Trophoblast cell (in vitro differentiated cells and primary cell): Measurements from ENCODE around the gene MR1.

Experiments
- DNase-seq, 2 donors: peaks; one replicate each; pipeline ENCODE4 v3.0.0-alpha.2; 2016
- H2AFZ ChIP-seq: 2 replicates; pipeline ENCODE4 v1.6.1; 2013; ENCODE audit warnings: low read length, moderate library complexity, mild to moderate bottlenecking; ENCODE audit not compliant: insufficient read depth, poor library complexity
- H2AK5ac ChIP-seq: 2 replicates; pipeline ENCODE4 v1.6.1; 2013; ENCODE audit warnings: mild to moderate bottlenecking, low read length
- H2BK120ac ChIP-seq: 2 replicates; pipeline ENCODE4 v1.6.1; 2013; ENCODE audit warnings: low read length, mild to moderate bottlenecking, moderate library complexity; ENCODE audit not compliant: insufficient read depth, poor library complexity
- H2BK12ac ChIP-seq: 2 replicates; pipeline ENCODE4 v1.6.1; 2013; ENCODE audit warnings: mild to moderate bottlenecking, low read length, moderate library complexity
- H2BK5ac ChIP-seq: 2 replicates; pipeline ENCODE4 v1.6.1; 2013; ENCODE audit warnings: low read length, low read depth, moderate library complexity, mild to moderate bottlenecking; ENCODE audit not compliant: poor library complexity
- H3K14ac ChIP-seq: 2 replicates; pipeline ENCODE4 v1.6.1; 2013; ENCODE audit warnings: mild to moderate bottlenecking, low read length
- H3K18ac ChIP-seq: 2 replicates; pipeline ENCODE4 v1.6.1; 2013; ENCODE audit warnings: mild to moderate bottlenecking, low read length
- H3K23ac ChIP-seq: 2 replicates; pipeline ENCODE4 v1.6.1; 2013; ENCODE audit warnings: low read length
- H3K27ac ChIP-seq: 2 replicates; pipeline ENCODE4 v1.5.1; 2013; ENCODE audit warnings: low read depth, mild to moderate bottlenecking, inconsistent platforms, low read length, moderate library complexity
- H3K27me3 ChIP-seq: 2 replicates; pipeline ENCODE4 v1.6.1; 2013; ENCODE audit warnings: inconsistent platforms, mild to moderate bottlenecking, low read length, moderate library complexity; ENCODE audit not compliant: insufficient read depth
- H3K36me3 ChIP-seq, 2 experiments: 1 replicate in 1 of 2; 2 replicates in 1 of 2; pipeline ENCODE4 v1.6.1; 2013; ENCODE audit warnings: low read length in 2 of 2, mild to moderate bottlenecking in 2 of 2, moderate library complexity in 1 of 2; ENCODE audit not compliant: insufficient read depth in 2 of 2, control insufficient read depth in 1 of 2
- H3K4ac ChIP-seq: 2 replicates; pipeline ENCODE4 v1.6.1; 2013; ENCODE audit warnings: low read depth, mild to moderate bottlenecking, low read length, moderate library complexity
- H3K4me1 ChIP-seq, 2 experiments: 1 replicate in 1 of 2; 2 replicates in 1 of 2; pipeline ENCODE4 v1.6.1; 2013; ENCODE audit warnings: low read length in 2 of 2, mild to moderate bottlenecking in 2 of 2, moderate library complexity in 1 of 2; ENCODE audit not compliant: insufficient read depth in 2 of 2, control insufficient read depth in 1 of 2
- H3K4me2 ChIP-seq: 2 replicates; pipeline ENCODE4 v1.6.1; 2013; ENCODE audit warnings: inconsistent platforms, mild to moderate bottlenecking, low read length, moderate library complexity
- H3K4me3 ChIP-seq: 2 replicates; pipeline ENCODE4 v1.5.1; 2013; ENCODE audit warnings: mild to moderate bottlenecking, low read depth, low read length, inconsistent platforms
- H3K79me1 ChIP-seq: one replicate; pipeline ENCODE4 v1.6.1; 2013; ENCODE audit warnings: low read length
- H3K79me2 ChIP-seq: 2 replicates; pipeline ENCODE4 v1.6.1; 2013; ENCODE audit warnings: low read length, mild to moderate bottlenecking; ENCODE audit not compliant: control insufficient read depth, insufficient read depth, poor library complexity
- H3K9ac ChIP-seq: 2 replicates; pipeline ENCODE4 v1.6.1; 2013; ENCODE audit warnings: mild to moderate bottlenecking, low read length
- H3K9me3 ChIP-seq: 2 replicates; pipeline ENCODE4 v1.6.1; 2013; ENCODE audit warnings: low read depth, mild to moderate bottlenecking, control low read depth, inconsistent platforms, low read length; ENCODE audit not compliant: insufficient read depth
- H4K12ac ChIP-seq: 2 replicates; pipeline ENCODE4 v1.6.1; 2013; ENCODE audit warnings: low read depth, mild to moderate bottlenecking, low read length, moderate library complexity
- H4K8ac ChIP-seq: 2 replicates; pipeline ENCODE4 v1.6.1; 2013; ENCODE audit warnings: low read depth, mild to moderate bottlenecking, low read length, moderate library complexity
- H4K91ac ChIP-seq: one replicate; pipeline ENCODE4 v1.6.1; 2013; ENCODE audit warnings: low read depth, mild to moderate bottlenecking, low read length, moderate library complexity
- WGBS: extraction: QIAGEN DNeasy Blood & Tissue Kit; methylation state at CpG from one replicate; pipeline ENCODE4 v1.1.7; 2013; ENCODE audit warnings: missing lambda C conversion rate; ENCODE audit not compliant: insufficient read length, insufficient coverage; ENCODE audit errors: extremely low coverage; 5-methylcytosine and 5-hydroxymethylcytosine counted together

The MR1 gene

DNA sequence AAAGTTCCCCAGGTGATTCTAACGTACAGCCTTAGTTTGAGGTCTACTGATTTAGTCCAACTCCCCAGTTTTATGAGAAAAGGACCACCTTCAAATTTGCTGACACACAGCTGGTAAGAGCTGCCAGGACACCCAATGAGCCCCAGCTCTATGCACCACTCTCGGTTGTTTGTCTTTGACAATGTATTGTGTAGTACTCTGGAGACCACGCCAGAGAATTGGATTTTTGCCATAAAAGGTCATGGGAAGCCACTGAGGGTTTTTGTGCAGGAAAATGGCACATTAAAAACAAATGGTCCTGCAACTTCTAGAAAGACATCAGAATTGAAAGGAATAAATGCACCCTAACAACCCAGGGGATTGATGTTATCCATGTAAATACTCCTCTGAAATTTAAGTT lies 47.6 kb downstream of the MR1 start:
- Histone ChIP-seq H3K4ac (no peak overlapping the region), H2BK120ac (no peak overlapping the region), H3K23ac (no peak overlapping the region), H3K27ac (no peak overlapping the region), H3K9ac (no peak overlapping the region), H3K79me2 (no peaks in the 10 kb centered on the region), H3K4me3 (no peak overlapping the region), H2AFZ (no peak overlapping the region), H4K91ac (no peak overlapping the region), H2BK12ac (no peak overlapping the region), H3K4me2 (no peak overlapping the region), H3K79me1 (peaks cover 8% of the 10 kb centered on the region), H3K14ac (no peak overlapping the region), H4K8ac (no peak overlapping the region), H3K36me3 (no peaks in the 10 kb centered on the region), H4K12ac (no peak overlapping the region), H3K18ac (no peak overlapping the region), H2BK5ac (no peak overlapping the region), H3K4me1 (peaks cover 4 to 14% of the 10 kb centered on the region in 2 experiments), H3K27me3 (no peaks in the 10 kb centered on the region), H3K9me3 (no peaks in the 10 kb centered on the region), H2AK5ac (no peak overlapping the region)
- no CpG with 5 or more reads among the region's 3 CpGs for WGBS
- DNase-seq = no peak

DNA sequence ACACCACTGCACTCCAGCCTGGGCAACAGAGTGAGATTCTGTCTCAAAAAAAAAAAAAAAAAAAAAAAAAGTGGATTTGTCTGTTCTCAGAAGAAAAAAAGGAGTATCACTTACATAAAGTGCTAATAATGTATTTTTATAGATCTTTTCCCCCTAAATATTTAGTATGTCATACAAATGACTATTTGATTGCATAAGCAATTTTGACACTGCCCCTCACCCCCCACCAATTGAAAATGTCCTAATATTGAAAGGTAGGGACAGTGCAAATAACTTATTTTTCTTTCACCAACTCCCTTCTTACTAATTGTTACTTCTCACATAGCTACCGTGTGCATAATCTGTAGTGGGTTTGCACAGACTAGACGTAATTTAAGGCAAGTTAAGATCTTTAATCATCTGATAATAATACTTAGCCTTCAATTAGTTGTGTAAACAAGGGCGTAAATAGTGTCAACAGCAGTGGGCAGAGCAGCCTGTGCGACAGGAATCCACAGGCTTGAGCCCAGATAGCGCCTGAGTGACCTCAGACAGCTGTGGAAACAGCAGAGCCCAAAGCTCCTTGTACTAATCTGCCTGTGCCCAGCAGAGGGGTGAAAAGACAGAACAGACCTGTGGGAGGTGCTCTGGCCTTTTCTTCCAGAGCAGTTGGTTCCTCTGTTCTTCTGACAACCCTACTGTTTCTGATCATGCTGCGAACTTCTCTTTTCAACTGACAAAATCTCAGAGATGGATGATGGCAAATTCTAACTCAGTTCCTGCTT lies 50.2 kb downstream of the MR1 start:
- Histone ChIP-seq H3K79me1 (peaks cover 4% of the 10 kb centered on the region), H3K23ac (no peak overlapping the region), H3K4me3 (no peak overlapping the region), H3K27ac (no peak overlapping the region), H3K36me3 (no peaks in the 10 kb centered on the region), H2BK120ac (no peak overlapping the region), H4K8ac (no peak overlapping the region), H3K18ac (no peak overlapping the region), H2AK5ac (no peak overlapping the region), H3K9ac (no peak overlapping the region), H2BK12ac (no peak overlapping the region), H3K9me3 (peaks cover 2% of the 10 kb centered on the region), H3K4me1 (peaks cover 2 to 3% of the 10 kb centered on the region in 2 experiments), H2AFZ (no peak overlapping the region), H4K91ac (no peak overlapping the region), H3K79me2 (peaks cover 4% of the 10 kb centered on the region), H3K27me3 (no peaks in the 10 kb centered on the region), H3K4ac (no peak overlapping the region), H2BK5ac (no peak overlapping the region), H4K12ac (no peak overlapping the region), H3K4me2 (no peak overlapping the region), H3K14ac (no peak overlapping the region)
- peak; percentile 62 to 68 for DNase-seq
- no CpG with 5 or more reads among the region's 6 CpGs for WGBS

DNA sequence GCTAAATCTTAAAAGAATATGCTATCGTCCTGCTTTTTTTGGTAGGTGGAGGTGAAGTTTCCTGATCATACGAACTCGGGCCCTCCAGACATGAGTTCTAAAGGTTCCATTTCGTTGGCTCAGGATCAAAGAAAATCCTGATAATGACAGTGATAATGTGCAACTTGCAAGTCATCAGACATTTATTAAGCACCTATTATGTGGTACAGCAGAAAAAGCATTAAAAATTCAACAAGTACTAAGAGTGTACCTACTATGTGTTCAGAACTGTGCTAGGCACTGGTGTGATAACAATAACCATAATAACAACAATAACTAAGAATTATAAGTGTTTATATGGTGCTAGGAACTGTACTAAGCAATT lies 50.8 kb downstream of the MR1 start:
- WGBS = no CpG with 5 or more reads among the region's 4 CpGs
- H2BK120ac ChIP-seq = no peak overlapping the region
- H2BK5ac ChIP-seq = no peak overlapping the region
- H3K27me3 ChIP-seq = no peaks in the 10 kb centered on the region
- no peak overlapping the region for H3K4me3 ChIP-seq
- peaks cover 2 to 3% of the 10 kb centered on the region in 2 experiments for H3K4me1 ChIP-seq
- no peak overlapping the region for H3K18ac ChIP-seq
- H2AFZ ChIP-seq = no peak overlapping the region
- no peak overlapping the region for H3K14ac ChIP-seq
- no peaks in the 10 kb centered on the region for H3K36me3 ChIP-seq
- H3K79me1 ChIP-seq = peaks cover 9% of the 10 kb centered on the region
- no peak overlapping the region for H3K4ac ChIP-seq
- H3K4me2 ChIP-seq = no peak overlapping the region
- no peak overlapping the region for H2AK5ac ChIP-seq
- H4K12ac ChIP-seq = no peak overlapping the region
- no peak overlapping the region for H3K23ac ChIP-seq
- H3K9ac ChIP-seq = no peak overlapping the region
- no peak for DNase-seq
- H3K27ac ChIP-seq = no peak overlapping the region
- peaks cover 9% of the 10 kb centered on the region for H3K79me2 ChIP-seq
- no peak overlapping the region for H4K91ac ChIP-seq
- peaks cover 2% of the 10 kb centered on the region for H3K9me3 ChIP-seq
- H2BK12ac ChIP-seq = no peak overlapping the region
- no peak overlapping the region for H4K8ac ChIP-seq

DNA sequence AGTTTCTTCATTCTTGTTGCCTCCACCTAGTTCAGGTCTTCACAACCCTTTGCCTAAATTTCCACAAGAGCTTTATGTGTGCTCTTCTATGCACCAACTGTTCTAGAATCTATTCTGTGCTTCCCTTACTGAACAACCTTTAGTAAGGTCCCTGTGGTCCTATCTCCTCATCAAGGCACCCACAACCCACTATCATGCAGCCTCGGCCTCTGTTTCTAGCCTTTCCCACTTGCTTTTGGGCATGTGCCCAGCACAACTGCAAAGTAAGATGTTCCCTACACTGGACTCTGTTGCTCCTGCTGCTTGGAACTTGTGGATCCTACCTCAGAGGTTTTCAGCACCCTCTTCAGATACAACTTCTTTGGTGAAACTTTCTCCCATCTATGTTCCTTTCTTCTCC lies 52.3 kb downstream of the MR1 start:
- Histone ChIP-seq H3K36me3 (no peaks in the 10 kb centered on the region), H3K4me1 (peaks cover 2 to 3% of the 10 kb centered on the region in 2 experiments), H3K9me3 (peaks cover 2% of the 10 kb centered on the region), H3K27me3 (no peaks in the 10 kb centered on the region), H3K9ac (no peak overlapping the region), H2BK12ac (no peak overlapping the region), H2AK5ac (no peak overlapping the region), H3K27ac (no peak overlapping the region), H3K79me2 (peaks cover 12% of the 10 kb centered on the region), H4K91ac (no peak overlapping the region), H2AFZ (no peak overlapping the region), H4K8ac (no peak overlapping the region), H3K14ac (no peak overlapping the region), H3K4me3 (no peak overlapping the region), H3K79me1 (peaks cover 15% of the 10 kb centered on the region), H2BK5ac (no peak overlapping the region), H3K4me2 (no peak overlapping the region), H4K12ac (no peak overlapping the region), H2BK120ac (no peak overlapping the region), H3K4ac (no peak overlapping the region), H3K18ac (no peak overlapping the region), H3K23ac (no peak overlapping the region)
- no peak for DNase-seq
- WGBS = no CpG with 5 or more reads among the region's 1 CpG
